ENCODE data around the gene CCDC57.

CCDC57 gene

GRCh38 chr17:82245134-82246039 lies 32.7 kb upstream of the CCDC57 start:
- DNase-seq: no peak

DNA sequence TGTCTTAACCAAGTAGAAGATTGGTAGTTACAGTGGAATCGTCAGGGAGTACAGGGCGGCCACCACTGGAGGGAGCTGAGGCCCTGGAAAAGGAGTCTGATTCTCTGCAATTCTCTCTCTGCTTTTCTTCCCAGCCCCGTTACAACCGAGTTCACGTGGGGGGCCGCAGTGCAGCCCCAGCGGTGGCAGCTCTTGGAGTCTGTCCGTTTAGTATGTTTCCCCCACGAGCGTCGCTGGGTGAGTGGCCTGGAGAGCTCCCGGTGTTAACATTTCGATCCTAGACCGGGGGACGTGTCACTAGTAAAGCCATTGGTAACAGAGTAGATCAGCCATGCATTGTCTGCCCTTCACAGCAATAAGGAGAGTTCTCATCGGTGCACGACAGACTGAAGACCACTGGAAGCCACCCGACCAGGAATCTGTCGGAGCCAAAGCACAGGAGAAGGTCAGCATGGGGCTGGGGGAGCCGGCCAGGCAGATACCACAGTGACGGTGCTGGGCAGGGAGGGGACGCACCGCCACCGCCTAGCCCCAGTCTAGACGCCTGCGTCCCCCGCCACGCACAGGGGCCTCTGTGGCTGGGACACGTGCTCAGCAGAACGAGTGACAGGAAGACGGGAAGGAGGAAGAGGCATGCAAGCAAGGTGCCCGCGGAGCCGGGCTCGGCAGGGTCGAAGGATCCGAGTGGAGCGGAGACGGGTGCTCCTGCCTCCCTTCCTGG lies 31.9 kb upstream of the CCDC57 start:
- DNase-seq: peak; percentile 29 to 61

GRCh38 chr17:82243648-82244412 lies 31.2 kb upstream of the CCDC57 start:
- DNase-seq: no peak

DNA sequence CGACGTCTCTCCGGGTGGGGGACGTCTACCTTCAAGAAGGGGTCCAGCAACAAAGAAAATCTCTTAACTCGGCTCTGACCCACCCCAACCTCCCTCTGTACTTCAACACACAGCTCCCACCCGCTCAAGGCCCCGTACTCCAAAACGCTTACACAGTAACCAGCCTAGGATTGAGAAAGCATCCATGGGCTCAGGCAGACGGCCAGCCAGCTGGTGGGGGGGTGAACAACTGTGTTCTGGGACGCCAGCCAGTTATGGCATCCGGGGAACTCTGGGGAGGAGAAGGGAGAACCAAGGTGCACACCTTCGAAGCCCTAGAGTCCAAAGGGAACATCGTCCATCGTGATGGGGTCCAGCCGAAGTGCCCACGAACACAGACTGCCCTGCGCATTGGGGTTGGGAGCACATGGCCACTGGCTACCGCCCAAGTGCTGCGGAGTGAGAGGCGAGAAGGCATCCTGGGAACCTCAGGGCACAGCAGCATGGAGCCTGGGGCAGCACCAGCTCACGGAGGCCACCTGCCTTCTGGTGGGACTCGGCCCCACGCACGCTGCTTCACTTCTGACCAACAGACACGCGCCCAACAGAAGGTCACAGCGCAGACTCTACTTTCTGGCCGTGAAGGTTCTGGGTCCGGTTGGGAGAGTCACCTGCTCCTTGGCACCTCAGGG lies 30.5 kb upstream of the CCDC57 start:
- DNase-seq: no peak

- DNase-seq: no peak
These were observed 30.0 kb upstream of the CCDC57 start for GRCh38 chr17:82242698-82242976.

GRCh38 chr17:82241926-82242697 lies 29.5 kb upstream of the CCDC57 start:
- DNase-seq: no peak

GRCh38 chr17:82241183-82241925 lies 28.7 kb upstream of the CCDC57 start:
- DNase-seq: peak; percentile 37 to 41

GRCh38 chr17:82240506-82241182 lies 28.0 kb upstream of the CCDC57 start:
- DNase-seq: no peak

DNA sequence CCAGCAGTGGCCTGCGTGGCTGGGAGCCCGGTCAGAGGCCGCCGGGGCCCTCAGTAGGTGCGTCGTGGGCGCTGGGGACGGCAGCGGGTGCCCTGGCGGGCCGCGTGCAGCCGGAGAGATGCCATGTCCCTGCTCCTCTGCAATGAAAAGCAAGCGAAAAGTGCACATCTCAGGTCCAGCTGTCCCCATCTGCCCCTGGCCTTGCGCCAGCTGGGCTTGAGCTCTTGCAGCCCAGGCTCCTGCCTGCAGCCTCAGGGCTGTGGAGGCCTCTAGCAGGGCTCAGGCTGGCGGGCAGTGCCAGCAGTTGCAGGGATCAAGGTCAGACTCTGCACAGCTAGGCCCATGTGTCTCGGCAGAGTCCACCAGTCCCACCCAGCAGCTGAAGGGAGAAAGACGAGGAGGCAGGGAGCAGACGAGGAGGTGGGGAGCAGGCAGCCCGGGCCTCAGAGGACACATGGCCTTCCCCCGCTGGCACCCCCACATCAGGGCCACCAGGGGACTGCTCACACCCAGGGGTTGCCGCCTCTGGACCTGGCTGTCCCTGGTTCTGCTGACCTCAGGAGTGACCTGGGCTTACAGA lies 27.4 kb upstream of the CCDC57 start:
- DNase-seq: no peak

DNA sequence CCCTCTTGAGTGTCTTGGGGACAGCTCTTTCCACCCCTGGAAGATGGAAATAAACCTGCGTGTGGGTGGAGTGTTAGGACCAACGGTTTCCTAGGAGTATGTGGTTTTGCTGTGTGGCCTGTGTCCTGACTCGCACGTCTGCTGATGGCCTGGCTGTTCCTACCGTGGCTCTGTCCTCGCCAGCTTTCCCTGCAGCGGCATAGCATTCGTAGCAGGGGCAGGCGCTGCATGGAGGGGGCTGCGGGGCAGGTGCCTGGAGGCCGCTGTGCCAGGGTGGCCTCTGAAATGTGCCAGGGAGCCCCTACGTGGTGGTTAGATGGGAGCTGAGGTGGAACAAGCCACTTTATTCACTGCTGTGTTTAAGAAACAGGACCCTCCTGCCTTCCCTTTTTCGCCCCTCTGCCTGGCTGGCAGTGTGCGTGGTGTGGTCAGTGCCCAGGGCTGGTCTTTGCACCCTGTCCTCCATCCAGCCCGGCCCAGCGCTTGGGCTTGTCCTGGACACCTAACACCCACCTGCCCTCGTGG lies 26.8 kb upstream of the CCDC57 start:
- DNase-seq: no peak

GRCh38 chr17:82238472-82239201 lies 26.0 kb upstream of the CCDC57 start:
- no peak for DNase-seq

- DNase-seq: no peak
These were observed 25.3 kb upstream of the CCDC57 start for GRCh38 chr17:82237746-82238471.

DNA sequence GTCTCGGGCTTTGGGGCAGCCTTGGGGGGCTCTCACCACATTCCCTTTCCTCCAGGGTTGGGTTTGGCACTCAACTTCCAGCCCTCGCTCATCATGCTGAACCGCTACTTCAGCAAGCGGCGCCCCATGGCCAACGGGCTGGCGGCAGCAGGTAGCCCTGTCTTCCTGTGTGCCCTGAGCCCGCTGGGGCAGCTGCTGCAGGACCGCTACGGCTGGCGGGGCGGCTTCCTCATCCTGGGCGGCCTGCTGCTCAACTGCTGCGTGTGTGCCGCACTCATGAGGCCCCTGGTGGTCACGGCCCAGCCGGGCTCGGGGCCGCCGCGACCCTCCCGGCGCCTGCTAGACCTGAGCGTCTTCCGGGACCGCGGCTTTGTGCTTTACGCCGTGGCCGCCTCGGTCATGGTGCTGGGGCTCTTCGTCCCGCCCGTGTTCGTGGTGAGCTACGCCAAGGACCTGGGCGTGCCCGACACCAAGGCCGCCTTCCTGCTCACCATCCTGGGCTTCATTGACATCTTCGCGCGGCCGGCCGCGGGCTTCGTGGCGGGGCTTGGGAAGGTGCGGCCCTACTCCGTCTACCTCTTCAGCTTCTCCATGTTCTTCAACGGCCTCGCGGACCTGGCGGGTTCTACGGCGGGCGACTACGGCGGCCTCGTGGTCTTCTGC lies 24.6 kb upstream of the CCDC57 start:
- no peak for DNase-seq

DNA sequence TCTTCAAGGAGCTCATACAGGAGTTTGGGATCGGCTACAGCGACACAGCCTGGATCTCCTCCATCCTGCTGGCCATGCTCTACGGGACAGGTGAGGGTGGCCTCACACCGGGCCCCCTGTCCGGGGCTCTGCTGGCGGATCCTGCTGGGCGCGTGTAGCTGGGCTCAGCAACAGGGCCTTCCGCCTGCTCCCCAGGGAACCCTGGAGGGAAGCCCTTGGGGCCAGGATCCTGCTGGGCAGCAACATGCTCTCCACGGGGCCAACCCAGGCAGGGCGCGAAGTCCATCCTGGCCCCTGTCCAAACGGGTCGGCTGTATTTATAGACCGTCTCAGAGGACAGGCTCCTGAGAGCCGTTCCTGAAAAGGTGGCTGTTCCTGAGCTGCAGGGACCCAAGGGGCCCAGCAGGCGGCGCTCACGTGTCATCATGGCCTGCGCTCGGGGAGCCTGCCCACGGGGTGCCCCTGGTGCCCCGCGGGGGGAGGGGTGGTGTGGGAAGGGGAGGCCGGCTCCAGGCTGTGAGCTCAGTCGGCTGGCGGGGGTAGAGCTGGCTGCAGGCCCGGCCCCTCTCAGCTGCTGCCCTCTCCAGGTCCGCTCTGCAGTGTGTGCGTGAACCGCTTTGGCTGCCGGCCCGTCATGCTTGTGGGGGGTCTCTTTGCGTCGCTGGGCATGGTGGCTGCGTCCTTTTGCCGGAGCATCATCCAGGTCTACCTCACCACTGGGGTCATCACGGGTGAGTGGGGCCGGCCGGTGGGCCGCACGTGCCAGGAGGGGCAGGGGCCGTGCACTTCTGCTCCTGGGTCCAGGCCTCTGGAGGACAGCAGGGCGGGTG lies 23.7 kb upstream of the CCDC57 start:
- no peak for DNase-seq

DNA sequence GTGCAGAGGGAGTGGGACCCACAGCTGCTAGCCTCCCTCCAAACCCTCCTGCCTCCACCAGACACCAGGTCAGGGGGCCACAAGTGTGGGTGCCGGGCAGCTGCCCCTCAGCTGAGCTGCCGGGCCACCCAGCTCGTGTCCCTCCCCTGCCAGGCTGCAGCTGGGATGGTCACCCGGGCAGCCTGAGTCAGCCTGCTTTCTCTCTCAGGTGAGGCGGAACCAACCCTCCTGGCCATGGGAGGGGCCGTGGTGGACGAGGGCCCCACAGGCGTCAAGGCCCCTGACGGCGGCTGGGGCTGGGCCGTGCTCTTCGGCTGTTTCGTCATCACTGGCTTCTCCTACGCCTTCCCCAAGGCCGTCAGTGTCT lies 23.1 kb upstream of the CCDC57 start:
- no peak for DNase-seq

GRCh38 chr17:82235056-82235774 lies 22.6 kb upstream of the CCDC57 start:
- no peak for DNase-seq

Data from AML-193 (cell line).